ENCODE data around the gene BRSK2.

BRSK2 gene

DNA sequence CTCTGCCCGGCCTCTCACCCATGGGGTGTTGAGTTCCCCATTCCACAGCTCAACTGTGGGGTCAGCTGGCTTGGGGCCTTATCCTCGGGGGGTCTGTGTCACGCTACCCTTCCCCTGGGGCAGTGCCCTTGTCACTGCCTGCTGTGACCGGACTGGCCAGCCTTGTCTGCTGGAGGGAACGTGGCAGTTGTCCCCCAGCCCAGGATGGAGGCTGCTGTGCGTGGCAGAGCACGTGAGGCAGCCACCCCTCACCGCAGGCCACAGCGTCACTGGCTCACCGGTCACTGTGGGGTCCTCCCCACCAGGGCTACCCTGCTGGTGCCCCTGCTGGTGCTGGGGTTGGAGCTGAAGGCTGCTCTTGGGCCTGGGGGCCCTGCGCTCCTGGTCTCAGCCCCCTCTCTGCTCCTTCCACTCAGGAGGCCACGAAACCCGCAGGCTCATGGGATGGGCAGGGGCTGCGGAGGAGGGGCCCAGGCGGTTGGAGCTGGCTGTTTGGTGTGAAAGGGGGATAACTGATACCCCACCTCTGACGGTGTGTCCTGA, 13.4 kb downstream of the BRSK2 start:
- DNase-seq (ENCODE audit: low read depth): no peak
- TF ChIP-seq, protein P1, sequence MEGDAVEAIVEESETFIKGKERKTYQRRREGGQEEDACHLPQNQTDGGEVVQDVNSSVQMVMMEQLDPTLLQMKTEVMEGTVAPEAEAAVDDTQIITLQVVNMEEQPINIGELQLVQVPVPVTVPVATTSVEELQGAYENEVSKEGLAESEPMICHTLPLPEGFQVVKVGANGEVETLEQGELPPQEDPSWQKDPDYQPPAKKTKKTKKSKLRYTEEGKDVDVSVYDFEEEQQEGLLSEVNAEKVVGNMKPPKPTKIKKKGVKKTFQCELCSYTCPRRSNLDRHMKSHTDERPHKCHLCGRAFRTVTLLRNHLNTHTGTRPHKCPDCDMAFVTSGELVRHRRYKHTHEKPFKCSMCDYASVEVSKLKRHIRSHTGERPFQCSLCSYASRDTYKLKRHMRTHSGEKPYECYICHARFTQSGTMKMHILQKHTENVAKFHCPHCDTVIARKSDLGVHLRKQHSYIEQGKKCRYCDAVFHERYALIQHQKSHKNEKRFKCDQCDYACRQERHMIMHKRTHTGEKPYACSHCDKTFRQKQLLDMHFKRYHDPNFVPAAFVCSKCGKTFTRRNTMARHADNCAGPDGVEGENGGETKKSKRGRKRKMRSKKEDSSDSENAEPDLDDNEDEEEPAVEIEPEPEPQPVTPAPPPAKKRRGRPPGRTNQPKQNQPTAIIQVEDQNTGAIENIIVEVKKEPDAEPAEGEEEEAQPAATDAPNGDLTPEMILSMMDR (IDR thresholded peaks at IDR 0.05; ENCODE audit: low read depth, low read length, missing control alignments): no peak
- no peak overlapping the region for H3K4me3 ChIP-seq (ENCODE audit: low read depth, low read length)

DNA sequence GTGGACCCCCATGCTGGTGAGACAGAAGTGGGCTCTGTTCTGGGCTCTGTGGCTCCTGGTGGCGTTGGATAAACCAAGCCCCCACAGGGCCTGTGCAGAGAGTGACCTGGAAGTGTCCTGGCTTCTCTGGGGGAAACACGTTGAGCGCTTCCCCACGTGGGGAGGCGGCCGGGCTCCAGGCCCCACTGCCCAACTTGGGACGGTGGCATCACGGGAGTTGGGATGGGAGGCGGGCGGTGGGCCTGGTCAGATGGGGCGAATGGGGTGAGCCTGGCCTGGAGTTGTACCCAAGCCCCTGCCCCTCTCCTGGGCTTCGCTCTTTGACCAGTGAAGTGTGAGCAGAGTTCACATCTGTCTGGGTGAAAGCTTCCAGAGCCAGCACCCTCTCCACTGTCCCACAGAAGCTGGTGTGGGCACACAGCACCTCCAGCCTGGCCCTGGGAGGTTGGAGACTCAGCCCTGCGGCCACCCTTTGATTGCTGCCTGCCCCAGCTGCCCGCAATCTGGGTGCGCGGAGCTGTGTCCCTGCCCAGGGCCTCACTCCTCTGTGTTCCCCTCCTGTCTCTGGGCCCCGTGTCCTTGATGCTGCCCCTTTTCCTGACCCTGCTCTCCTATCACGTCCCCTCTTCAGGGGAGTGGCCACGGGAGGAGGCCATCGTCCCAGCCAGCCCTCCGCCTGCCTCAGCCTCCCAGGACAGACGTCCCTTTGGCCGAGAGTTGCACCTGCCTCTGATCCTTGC, 14.2 kb downstream of the BRSK2 start:
- TF ChIP-seq, protein P1 (IDR thresholded peaks at IDR 0.05; ENCODE audit: low read depth, low read length, missing control alignments): no peak
- no peak overlapping the region for H3K4me3 ChIP-seq (ENCODE audit: low read depth, low read length)
- DNase-seq (ENCODE audit: low read depth): no peak

DNA sequence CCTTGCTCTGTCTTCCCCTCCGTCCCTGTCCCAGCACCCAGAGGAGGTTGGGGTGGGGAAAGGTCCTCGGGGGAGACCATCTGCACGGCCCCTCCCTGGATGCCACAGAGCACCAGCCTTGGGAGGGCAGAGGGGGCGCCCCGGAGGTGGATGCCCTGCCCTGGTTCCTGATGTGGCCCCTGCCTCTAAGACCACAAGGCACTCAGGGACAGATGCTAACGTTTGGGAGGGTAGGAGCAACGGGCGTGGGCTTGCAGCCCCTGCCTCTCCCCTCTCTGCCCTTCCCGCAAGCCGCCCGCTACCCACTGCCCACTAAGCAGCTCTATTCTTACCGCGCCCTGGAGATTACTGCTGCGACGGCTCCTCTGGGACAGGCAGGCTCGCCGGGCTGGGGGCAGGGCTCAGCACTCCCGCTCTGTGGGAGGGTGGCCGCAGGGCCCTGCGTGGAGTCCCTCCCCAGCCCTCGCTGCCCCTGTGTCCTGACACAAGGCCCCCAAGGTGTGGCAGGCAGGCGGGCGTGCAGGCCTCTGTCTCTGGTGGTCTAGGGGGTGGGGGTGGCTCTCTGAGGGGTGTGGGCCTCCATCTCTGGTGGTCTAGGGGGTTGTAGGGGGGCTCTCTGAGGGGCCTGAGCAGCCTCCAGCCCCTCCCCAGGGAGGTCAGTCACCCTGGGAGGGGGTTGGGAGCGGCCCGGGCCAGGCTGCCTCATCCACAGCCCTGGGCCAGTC, 14.9 kb downstream of the BRSK2 start:
- DNase-seq (ENCODE audit: low read depth): no peak
- TF ChIP-seq, protein P1 (IDR thresholded peaks at IDR 0.05; ENCODE audit: low read depth, low read length, missing control alignments): no peak
- H3K4me3 ChIP-seq (ENCODE audit: low read depth, low read length): no peak overlapping the region

DNA sequence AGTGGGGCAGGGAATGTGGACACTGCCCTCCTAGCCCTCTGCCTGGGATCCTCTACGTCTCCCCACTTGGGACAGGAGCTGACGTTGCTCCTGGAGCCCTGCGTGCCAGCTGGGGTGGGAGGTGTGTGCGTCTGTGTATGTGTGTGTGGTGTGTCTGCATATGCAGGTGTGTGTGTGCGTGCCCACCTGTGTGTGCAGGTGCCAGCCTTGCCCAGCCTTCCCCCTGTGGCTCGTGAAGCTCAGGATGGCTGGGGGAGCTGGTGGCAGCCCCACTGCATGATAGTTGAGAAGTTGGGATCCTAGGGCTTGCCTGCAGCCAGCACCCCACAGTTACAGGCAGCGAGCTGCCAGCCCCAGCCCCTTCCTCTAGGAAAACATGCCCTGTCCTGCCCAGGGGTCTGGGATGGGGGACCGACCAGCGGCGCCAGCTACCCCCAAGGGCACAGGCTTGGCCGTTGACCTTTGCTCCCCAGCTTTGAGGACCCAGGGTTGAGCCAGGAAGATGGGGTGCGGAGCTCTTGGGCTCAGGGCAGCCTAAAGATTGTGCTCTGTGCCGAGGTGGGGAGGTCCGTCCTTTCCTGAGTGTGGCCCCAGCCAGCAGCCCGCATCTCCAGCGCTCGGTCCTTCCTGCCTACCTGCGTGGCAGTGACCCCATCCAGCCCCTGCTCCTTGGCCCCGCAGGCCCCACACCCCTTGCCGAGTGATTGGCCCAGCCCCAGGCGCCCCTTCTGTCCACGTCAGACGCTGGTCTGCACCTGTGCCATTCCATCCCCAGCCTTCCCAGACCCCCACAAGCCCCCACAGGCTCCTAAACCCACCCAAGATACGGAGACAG, 15.7 kb downstream of the BRSK2 start:
- DNase-seq (ENCODE audit: low read depth): no peak
- no peak overlapping the region for H3K4me3 ChIP-seq (ENCODE audit: low read depth, low read length)
- TF ChIP-seq, protein P1 (IDR thresholded peaks at IDR 0.05; ENCODE audit: low read depth, low read length, missing control alignments): no peak

DNA sequence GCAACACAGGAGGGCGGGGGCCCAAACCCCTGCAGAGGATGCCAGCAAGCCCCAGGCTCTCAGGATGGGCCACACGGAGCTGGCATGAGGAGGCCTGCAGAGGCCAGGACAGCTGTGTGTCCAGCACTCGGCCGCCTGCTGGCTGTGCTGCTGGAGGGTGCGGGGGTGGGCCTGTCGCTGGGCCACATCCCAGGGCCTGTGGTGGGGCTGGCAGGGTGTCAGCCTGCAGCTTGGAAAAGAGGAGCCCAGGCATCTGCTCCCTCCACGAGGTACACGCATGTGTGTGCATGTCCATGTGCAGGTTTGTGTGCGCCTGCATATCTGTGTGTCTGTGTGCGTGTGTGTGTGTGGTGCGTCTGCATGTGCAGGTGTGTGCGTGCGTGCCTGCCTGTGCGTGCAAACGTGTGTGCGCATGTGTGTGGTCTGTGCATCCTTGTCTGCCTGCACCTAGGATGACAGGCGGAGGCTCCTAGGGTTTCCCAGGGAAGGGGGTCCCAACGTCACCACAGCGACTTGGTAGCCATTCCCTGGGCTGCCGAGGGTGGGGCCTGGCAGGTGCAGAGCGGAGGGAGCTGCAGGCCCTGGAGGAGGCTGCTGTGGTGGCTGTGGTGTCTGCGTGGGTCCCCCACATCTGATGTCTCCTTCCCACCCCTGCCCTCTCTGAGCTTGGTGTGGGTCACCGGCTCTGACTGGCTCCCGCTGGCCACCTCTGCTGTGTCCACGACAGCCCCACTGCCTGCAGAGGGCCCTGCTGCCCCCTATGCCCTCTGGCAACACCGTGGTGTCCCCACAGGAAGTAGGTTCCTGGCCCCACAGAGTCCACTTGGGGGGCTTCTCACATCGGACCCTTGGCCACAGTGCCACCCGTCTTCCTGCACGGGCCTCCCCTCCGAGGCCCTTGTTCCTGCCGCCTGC, 17.1 kb downstream of the BRSK2 start:
- TF ChIP-seq, protein P1 (IDR thresholded peaks at IDR 0.05; ENCODE audit: low read depth, low read length, missing control alignments): no peak
- no peak for DNase-seq (ENCODE audit: low read depth)
- no peak overlapping the region for H3K4me3 ChIP-seq (ENCODE audit: low read depth, low read length)

DNA sequence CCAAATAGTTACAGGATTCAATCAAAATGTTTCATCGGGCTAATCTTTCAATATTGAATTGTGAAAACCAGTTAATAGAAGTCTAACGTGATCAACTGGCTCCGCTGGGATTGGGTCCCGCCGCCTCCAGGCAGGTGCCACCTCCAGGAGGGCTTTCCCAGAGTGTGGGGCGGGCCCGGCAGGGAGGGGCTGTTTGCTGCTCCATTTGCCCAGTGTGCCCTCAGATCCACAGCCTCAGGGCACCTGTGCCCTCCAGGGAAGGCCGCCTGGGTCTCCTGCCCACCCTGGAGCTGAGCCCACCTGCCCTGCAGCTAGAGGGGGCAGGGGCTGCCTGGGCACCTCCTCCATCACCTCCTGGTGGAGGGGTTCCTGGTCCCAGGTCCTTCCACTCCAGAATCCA, 17.9 kb downstream of the BRSK2 start:
- TF ChIP-seq, protein P1 (IDR thresholded peaks at IDR 0.05; ENCODE audit: low read depth, low read length, missing control alignments): no peak
- H3K4me3 ChIP-seq (ENCODE audit: low read depth, low read length): no peak overlapping the region
- DNase-seq (ENCODE audit: low read depth): no peak

All from GM12864 (cell line).